ENCODE measurements around the gene B3GNT3.
"Not testable (repeated sequence)": the region's sequence is repeated elsewhere in the genome, so short reads cannot be mapped to it uniquely, and the experiment has no call there.

Gene B3GNT3

DNA sequence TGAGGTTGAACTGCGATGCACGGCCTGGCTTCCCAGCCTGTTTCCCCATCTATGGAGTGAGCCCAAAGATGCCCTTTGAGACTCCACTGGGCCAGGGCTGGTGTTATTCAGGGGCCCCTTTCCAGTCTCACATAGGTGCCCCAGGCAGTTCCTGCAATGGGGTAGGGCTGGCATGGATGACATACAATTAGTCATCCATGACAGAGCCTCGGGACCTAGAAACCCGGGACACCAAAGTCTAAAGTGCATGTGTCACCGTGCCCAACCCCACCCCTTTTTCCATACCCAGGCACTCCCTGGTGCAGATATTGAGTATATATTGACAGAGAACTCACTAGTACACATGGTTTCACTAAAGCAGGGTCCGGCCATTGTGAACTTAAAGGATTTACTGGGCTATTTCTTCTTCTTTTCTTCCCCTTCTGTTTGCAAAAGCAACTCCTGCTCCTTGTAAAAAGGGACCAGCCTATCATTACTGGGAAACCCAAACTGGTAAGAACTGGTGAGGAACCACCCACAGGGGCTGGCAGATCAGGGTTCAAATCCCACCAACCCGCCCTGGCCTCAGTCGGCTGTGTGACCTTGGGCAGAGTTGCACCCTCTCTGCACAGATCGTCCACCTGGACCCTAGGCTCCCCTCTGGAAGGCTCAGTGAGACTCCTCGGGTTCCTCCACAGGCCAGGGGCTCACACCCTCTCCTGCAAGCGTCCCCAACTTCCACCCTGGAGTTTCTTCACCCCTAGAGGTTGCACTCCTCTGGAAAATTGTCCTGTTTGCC is 2.7 kb downstream of the B3GNT3 start:
- DNase-seq: no peak

DNA sequence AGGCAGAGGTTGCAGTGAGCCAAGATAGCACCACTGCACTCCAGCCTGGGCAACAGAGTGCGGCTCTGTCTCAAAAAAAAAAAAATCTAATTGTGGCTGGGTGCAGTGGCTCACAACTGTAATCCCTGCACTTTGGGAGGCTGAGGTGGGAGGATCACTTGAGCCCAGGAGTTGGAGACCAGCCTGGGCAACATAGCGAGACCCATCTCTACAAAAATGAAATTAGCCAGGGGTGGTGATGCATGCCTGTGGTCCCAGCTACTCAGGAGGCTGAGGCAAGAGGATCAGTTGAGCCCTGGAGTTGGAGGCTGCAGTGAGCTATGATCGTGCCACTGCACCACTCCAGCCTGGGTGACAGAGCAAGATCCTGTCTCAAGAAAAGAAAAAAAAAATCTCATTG is 3.7 kb downstream of the B3GNT3 start:
- not testable (repeated sequence) for DNase-seq

- no peak for DNase-seq
These were observed 7.4 kb downstream of the B3GNT3 start for GRCh38 chr19:17802137-17802858.

DNA sequence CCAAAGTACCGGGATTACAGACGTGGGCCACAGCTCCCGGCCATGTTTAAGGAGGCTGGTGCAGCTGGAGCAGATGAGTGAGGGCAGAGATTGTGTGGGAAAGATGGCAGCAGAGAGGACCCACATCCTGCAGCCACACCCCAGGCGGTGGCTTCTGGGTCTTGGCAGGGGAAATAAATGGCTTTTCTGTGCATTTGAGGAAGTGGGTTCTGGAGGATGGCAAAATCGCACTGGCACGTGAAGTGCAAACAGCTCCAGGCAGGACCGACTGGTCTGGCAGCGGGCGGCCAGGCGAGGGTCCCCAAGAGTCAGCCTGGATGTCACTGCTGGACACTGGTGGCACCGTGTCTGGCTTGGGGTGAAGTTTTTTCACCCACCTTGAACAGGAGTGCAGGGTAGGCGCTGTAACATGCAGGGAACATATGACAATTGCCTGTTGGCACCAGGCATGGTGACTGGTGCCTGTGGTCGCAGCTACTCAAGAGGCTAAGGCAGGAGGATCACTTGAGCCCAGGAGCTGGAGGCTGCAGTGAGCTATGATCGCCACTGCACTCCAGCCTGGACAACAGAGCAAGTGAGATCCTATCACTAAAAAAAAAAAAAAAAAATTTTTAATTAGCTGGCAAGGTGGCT is 8.4 kb downstream of the B3GNT3 start:
- no peak for DNase-seq

DNA sequence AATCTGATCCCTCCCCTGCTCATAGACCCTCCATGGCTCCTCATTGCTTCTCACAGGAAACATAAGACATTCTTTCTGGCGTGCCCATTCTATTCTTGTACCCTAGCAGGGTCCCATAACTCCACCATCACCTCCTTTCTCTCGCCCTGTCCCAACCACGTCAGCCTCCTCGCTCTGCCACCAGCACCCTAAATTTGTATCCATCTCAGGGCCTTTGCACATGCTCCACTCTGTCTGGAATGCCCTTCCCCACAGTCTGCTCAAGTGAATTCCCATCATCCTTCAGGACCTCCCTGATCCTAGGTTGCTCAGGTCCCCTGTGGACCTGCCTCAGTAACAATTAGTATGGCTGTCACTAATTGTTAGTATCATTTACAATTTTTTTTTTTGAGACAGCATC is 10.5 kb downstream of the B3GNT3 start:
- DNase-seq: no peak

- no peak for DNase-seq
These were observed 12.0 kb downstream of the B3GNT3 start for GRCh38 chr19:17806945-17807344.

DNA sequence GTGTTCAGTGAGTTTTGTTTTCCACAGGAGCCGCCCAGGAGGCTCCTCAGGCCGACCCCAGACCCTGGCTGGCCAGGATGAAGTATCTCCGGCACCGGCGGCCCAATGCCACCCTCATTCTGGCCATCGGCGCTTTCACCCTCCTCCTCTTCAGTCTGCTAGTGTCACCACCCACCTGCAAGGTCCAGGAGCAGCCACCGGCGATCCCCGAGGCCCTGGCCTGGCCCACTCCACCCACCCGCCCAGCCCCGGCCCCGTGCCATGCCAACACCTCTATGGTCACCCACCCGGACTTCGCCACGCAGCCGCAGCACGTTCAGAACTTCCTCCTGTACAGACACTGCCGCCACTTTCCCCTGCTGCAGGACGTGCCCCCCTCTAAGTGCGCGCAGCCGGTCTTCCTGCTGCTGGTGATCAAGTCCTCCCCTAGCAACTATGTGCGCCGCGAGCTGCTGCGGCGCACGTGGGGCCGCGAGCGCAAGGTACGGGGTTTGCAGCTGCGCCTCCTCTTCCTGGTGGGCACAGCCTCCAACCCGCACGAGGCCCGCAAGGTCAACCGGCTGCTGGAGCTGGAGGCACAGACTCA is 12.9 kb downstream of the B3GNT3 start:
- DNase-seq: no peak

DNA sequence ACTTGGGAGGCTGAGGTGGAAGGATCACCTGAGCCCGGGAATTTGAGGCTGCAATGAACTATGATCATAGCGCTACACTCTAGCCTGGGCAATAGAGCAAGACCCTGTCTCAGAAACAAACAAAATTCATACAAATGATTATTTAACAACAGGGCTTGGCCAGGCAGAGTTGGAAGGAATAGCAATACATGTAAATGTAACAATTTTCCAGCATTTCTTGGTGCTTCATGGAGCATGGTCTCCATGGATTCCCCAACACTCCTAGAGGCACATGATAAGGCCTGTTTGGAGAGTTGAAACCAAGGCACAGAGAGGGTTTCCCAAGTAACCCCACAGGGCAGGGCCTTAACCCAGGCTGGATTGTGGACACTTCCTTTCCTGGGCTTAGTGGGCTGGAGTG is 16.2 kb downstream of the B3GNT3 start:
- no peak for DNase-seq

GRCh38 chr19:17811681-17812080 is 16.7 kb downstream of the B3GNT3 start:
- no peak for DNase-seq

DNA sequence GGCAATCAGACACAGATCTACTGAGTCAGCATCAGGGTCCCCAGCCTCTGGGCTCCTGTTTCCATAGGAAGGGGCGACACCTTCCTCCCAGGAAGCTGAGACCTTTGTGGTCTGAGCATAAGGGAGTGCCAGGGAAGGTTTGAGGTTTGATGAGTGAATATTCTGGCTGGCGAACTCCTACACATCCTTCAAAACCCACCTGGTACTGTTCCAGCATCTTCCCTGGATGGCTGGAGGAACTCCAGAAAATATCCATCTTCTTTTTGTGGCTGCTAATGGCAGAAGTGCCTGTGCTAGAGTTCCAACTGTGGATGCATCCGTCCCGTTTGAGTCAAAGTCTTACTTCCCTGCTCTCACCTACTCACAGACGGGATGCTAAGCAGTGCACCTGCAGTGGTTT is 17.2 kb downstream of the B3GNT3 start:
- DNase-seq: no peak

DNA sequence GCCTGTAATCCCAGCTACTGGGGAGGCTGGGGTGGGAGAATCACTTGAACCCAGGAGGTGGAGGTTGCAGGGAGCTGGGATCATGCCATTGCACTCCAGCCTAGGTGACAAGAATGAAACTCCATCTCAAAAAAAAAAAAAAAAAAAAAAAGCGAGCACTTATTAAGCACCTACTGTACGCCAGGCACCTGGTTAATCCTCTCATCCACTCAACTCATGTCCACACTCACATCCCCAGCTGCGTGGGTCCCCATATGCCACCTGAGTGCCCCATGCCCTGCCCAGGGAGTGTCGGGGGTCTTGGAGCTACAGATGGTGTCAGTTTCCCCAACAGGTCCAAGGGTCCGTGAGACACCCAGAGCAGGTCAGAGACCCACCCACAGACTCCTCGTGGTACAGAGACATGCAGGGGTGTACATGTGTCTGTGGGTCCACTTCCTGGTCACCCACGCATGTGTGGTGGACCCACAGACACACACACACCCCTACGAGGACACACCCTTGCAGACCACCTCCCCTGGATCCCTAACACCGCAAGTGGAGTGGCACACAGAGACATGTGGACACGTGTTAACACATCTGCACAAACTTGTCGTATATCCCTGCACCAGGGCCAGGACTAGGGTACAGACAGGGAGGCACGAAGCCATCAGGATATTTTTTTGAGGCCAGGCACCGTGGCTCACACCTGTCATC is 22.9 kb downstream of the B3GNT3 start:
- no peak for DNase-seq

GRCh38 chr19:17821190-17821589 is 26.3 kb downstream of the B3GNT3 start, which contains the start of gene INSL3:
INSL3 (minus strand) TSS chr19:17821519; CDS start chr19:17821506, 13 bp downstream.
- DNase-seq: no peak

DNA sequence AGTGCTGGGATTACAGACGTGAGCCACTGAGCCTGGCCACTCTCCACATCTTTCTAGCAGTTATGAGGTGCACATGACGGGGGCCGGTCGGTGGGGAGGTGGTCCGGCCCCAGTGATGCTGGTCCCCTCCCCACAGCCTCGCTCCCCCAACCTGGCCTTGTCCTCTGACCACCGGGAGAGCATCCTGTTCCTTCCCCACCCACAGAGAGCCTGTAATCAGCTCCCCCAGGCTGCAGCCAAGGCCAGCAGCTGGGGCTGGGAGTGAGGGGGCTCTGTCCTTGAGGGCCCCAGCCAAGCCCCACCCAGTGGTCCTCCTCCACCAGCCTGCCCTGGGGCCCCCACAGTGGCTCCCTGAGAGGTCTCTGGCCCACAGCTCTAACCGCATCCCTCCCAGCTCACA is 29.4 kb downstream of the B3GNT3 start:
- no peak for DNase-seq

GRCh38 chr19:17826508-17827056 is 31.6 kb downstream of the B3GNT3 start:
- DNase-seq: no peak

DNA sequence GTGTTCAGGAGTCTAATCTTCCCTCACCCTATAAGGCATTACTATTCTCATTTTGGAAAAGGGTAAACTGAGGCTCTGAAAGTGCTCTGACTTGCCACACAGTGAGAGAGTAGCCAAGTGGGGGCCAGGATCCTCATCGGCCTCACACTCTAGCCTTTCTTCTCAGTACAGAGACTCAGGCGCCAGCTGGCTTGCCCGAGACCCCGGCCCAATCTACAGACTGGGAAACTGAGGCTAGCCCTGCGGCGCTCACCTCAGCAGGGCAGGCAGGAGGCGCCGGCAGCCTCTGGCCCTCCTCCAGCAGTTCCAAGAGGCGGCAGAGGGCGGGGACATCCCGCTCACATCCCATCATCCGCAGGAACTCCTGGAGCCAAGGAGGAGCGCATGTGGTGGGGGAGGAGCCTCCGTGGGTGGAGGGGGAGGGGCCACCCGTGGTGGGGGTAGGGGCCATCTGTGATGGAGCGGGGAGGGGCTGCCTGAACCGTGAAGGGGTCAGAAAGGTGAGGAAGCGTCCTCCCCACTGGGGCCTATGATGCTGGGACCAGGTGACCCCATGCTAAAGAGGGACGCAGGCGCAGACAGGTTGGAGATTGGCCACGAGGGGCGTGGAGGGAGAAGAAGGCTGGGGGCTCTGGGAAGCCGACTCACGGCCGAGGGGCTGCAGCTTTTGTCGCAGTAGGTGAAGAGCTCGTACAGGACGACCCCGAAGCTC is 35.1 kb downstream of the B3GNT3 start:
- no peak for DNase-seq

GRCh38 chr19:17830567-17831418 is 35.9 kb downstream of the B3GNT3 start:
- DNase-seq: no peak

DNA sequence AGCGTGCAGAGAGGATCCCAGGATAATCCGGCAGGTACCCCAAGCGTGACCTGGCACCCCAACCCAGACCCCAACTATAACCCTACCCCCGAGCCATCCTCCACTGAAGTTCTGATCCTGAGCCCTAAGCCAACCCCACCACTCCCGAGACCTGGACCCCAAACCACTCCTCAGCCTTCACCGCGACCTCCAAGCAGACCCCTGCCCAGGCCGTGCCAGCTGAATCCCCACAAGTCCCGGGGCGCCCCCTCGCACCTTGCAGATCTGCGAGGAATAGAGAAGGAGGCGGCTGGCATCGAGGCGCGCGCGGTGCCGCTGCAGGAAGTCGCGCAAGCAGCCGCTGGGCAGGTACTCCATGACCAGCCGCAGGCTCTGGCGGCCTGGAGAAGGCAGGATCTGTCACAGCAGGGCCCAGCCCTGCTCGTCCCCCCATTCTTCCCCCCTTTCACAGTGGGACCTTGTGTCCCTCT is 36.5 kb downstream of the B3GNT3 start:
- no peak for DNase-seq

- DNase-seq: no peak
These were observed 37.7 kb downstream of the B3GNT3 start for GRCh38 chr19:17832443-17833208.

DNA sequence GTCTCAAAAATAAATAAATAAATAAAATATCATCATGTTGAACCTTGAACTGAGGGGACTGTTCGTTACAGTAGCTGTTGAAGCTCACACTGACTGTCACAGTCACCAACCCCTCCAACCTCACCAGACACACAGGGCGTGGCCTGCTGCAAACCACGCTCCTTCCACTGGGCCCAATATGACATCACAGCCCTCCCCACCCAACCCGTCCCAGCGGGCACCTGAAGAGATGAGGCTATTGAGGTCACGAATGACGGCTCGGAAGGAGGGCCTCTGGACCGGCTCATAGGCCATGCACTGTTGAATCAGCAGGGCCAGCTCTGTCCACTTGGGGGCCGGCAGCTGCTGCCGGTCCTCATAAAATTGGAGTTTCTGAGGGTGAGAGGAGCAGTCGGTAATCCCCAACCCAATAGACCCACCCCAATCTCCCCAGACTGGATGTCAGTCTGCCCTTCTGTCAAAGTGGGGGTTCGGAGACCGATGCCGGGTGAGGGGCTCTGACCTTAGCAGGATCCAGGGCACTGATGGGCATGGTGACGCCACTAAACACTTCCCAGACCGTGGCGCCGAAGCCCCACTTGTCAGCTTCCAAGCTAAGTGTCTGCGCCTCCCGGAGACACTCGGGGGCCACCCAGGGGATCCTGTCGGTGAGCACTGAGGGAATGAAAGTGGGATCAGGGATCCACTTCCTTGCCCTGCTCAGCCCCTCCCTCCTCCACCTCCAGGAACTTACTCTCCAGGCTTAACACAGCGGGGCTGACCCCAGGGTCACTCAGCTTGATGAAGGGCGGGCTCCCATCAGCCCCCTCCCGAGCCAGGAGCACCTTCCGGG is 39.6 kb downstream of the B3GNT3 start:
- DNase-seq: no peak

Measured in effector CD4-positive, alpha-beta T cell (primary cell).